GM21367 (cell line): ENCODE data around the gene VWA7.

Experiments used
- ATAC-seq: cut with Tn5 transposase; IDR thresholded peaks from one replicate; pipeline ENCODE4 v1.9.1; 2021; ENCODE audit not compliant: unreplicated experiment

VWA7 gene

GRCh38 chr6:31760790-31761189 is 16.3 kb downstream of the VWA7 start:
- ATAC-seq = no peak

GRCh38 chr6:31758281-31758680 is 18.8 kb downstream of the VWA7 start:
- ATAC-seq = no peak

- ATAC-seq = no peak
These were observed 24.3 kb downstream of the VWA7 start for GRCh38 chr6:31752739-31753319.

GRCh38 chr6:31750411-31751022 is 26.6 kb downstream of the VWA7 start:
- no peak for ATAC-seq

GRCh38 chr6:31749301-31750036 is 27.7 kb downstream of the VWA7 start:
- no peak for ATAC-seq

GRCh38 chr6:31744422-31744821 is 32.7 kb downstream of the VWA7 start:
- ATAC-seq = no peak

- no peak for ATAC-seq
These were observed 34.2 kb downstream of the VWA7 start for GRCh38 chr6:31742894-31743293.

GRCh38 chr6:31741815-31742214 is 35.3 kb downstream of the VWA7 start:
- no peak for ATAC-seq

- ATAC-seq = no peak
These were observed 36.5 kb downstream of the VWA7 start for GRCh38 chr6:31740397-31741223.

GRCh38 chr6:31739639-31740396 is 37.3 kb downstream of the VWA7 start, which contains the start of gene MSH5:
MSH5 (plus strand) TSS chr6:31740005; CDS start chr6:31740467, 462 bp downstream.
- peak; percentile 50 for ATAC-seq

- peak; percentile 24 for ATAC-seq
These were observed 38.8 kb downstream of the VWA7 start for GRCh38 chr6:31737991-31738979.

- ATAC-seq = no peak
These were observed 39.7 kb downstream of the VWA7 start for GRCh38 chr6:31737315-31737990.

GRCh38 chr6:31736768-31737314 is 40.3 kb downstream of the VWA7 start:
- no peak for ATAC-seq

- ATAC-seq = no peak
These were observed 40.9 kb downstream of the VWA7 start, which contains the start of gene CLIC1 for GRCh38 chr6:31736021-31736767. CLIC1 (minus strand) TSS chr6:31736530; CDS start chr6:31736300, 230 bp downstream.

GRCh38 chr6:31734821-31735406 is 42.2 kb downstream of the VWA7 start:
- no peak for ATAC-seq

GRCh38 chr6:31734247-31734820 is 42.8 kb downstream of the VWA7 start:
- no peak for ATAC-seq

- no peak for ATAC-seq
These were observed 43.4 kb downstream of the VWA7 start for GRCh38 chr6:31733734-31734133.
